ACHN (cell line): ENCODE data around the gene DDX3Y.

ENCODE experiments used
- DNase-seq: peaks from one replicate; pipeline ENCODE4 v3.0.0-alpha.2; 2015
- in situ Hi-C: cut with HindIII; loops from 2 replicates; pipeline ENCODE4 v1.10.0; 2017; ENCODE audit warnings: low sequenced_read_pairs, low pct_ligation_motif_present, low pct_unique_long_range_greater_than_20kb

The DDX3Y gene

DNA sequence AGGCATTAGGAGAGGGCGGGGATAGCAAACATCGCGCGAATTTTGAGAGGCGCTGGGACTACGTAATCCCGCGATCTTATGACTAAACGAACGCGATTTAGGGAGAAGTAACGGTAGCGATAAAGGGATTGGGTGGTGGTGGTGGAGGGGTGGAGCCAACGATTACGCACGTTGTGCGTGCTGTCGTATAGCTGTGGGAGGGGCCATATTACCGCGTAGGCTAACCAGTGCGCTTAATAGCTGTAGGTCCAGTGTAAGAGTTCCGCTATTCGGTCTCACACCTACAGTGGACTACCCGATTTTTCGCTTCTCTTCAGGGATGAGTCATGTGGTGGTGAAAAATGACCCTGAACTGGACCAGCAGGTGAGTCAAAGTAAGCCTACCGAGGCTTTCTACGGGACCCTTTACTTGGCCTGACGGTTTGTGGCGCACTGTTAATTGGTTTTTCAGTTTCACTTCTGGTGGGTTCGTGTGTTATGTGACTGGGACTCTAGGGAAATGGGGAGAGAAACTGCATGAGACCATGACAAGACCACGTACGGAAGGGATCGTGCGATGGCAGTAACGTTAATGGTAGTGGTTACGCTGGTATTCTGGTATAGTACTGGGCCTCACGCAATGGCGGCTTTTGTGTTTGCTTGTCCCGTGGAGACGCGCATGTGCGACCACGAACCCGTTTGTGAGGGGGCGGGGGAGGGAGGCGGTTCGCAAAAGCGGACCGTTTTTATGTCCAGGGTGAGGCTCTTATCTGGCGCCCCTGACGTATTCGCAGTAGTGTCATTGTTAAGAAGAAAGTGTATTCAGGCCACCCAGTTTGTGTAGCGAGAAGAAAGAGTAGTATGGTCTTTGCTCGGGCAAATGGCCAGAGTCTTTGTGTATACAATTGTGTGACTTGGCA is at the start of gene DDX3Y:
Gene DDX3Y, plus strand, starts transcription at position 251 of the 899 bp plus-strand sequence. Its CDS starts 69 bp downstream, at position 320.
- in situ Hi-C loops, result no loop called here
- DNase-seq, result no peak

- DNase-seq, result no peak
- in situ Hi-C loops, result no loop called here
These were observed 48.8 kb upstream of the DDX3Y start for GRCh38 chrY:12855791-12856275.

DNA sequence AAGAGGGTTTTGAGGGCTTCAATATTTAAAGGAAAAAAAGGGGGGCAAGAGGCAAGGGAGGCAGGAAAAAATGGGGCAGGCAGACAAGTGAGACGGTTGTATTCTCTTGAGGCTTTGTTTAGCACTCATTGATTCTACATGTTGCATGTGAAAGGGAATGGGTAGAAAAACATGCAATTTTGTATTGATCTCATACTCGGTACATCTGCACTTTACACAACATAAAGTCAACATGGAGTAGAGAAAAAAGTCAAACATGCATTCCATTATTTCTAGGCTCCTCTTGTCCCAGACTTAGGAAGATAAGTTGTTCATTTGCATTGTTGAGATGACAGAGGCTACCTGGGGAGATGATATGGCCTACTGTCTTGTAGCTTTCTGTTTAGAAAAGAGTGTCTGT is 36.7 kb upstream of the DDX3Y start:
- no peak for DNase-seq
- in situ Hi-C loops, result no loop called here

DNA sequence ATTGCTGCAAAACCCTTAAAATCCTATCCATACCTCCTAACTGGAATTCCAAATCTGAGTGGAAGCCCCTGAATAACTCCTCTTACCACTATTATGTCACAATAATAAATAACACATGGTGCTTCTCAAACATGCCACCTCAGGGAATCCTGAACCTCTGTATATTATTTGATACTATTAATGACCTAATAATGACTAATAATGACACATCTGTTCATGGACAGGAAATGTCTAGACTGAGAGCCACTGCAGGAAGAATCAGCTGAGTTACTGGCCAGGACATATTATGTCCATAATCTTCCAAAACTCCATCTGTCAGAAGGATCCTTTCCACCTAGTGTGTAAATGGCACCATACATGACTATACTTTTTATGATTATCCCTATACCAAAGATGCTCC is 7.7 kb upstream of the DDX3Y start:
- in situ Hi-C loops, result no loop called here
- DNase-seq, result no peak

- in situ Hi-C loops, result no loop called here
- DNase-seq, result no peak
These were observed 6.1 kb upstream of the DDX3Y start for GRCh38 chrY:12898604-12899003.

GRCh38 chrY:12905517-12905872 is 827 bp downstream of the DDX3Y start:
- DNase-seq, result no peak

GRCh38 chrY:12905895-12906294 is 1.2 kb downstream of the DDX3Y start:
- DNase-seq, result no peak
- in situ Hi-C loops, result no loop called here

More at GRCh38 chrY:12905517-12905872, 827 bp downstream of the DDX3Y start:
- in situ Hi-C loops, result no loop called here

DNA sequence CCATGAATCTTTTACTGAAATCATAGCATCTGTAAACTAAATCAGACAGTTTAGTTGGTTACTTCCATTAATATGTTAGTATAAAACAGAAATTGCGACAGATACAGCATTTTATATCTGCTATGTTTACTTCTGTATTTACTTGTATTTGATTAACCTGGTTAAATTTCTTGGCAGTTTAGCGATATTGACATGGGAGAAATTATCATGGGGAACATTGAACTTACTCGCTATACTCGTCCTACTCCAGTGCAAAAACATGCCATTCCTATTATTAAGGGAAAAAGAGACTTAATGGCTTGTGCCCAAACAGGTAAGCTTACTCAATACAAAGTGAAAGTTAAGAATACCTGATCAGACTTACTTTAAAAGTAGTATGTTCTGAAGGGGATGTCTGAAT is 8.9 kb downstream of the DDX3Y start:
- no peak for DNase-seq
- in situ Hi-C loops, result no loop called here

DNA sequence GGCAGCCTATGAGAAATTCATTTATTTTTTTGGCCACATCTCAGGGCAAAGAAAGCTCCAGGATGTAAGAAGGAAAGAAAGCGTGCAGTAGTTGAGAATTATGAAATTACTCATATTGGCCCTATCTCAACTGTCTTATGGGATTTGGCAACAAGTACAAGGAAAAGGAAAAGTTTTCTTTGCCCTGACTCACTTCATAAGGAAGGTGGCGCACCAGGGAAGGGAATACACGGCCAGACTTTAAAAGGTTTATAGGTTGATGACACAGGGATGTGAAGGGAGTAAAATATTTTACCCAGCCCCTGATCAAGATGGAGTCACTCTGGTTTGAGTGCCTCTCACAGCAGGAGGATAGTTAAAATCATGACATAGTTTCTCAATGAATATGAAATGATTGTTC is 23.4 kb downstream of the DDX3Y start:
- DNase-seq, result no peak
- in situ Hi-C loops, result no loop called here

- in situ Hi-C loops, result no loop called here
- DNase-seq, result no peak
These were observed 37.3 kb downstream of the DDX3Y start for GRCh38 chrY:12941725-12942687.
